ENCODE data around the gene IPO13.

DNA sequence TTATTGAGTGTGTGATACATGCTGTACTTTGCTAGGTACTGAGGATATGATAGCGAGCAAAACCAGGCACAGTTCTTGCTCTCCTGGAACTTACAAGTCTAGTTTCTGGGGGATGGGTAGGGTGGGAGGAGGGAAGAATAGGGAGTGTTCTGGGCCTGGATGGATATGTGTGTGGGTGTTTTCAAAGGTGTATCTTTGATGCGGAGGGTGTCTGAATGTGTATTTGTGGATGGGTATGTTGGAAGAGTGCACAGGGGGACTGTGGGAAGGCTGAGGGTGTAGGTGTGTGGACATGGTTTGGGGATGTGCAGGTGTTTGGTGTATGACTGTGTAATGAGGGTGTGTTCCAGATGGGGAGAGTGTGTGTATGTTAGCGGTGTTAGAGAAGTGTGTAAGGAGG, 18.6 kb downstream of the IPO13 start:
- TF ChIP-seq, protein P1, sequence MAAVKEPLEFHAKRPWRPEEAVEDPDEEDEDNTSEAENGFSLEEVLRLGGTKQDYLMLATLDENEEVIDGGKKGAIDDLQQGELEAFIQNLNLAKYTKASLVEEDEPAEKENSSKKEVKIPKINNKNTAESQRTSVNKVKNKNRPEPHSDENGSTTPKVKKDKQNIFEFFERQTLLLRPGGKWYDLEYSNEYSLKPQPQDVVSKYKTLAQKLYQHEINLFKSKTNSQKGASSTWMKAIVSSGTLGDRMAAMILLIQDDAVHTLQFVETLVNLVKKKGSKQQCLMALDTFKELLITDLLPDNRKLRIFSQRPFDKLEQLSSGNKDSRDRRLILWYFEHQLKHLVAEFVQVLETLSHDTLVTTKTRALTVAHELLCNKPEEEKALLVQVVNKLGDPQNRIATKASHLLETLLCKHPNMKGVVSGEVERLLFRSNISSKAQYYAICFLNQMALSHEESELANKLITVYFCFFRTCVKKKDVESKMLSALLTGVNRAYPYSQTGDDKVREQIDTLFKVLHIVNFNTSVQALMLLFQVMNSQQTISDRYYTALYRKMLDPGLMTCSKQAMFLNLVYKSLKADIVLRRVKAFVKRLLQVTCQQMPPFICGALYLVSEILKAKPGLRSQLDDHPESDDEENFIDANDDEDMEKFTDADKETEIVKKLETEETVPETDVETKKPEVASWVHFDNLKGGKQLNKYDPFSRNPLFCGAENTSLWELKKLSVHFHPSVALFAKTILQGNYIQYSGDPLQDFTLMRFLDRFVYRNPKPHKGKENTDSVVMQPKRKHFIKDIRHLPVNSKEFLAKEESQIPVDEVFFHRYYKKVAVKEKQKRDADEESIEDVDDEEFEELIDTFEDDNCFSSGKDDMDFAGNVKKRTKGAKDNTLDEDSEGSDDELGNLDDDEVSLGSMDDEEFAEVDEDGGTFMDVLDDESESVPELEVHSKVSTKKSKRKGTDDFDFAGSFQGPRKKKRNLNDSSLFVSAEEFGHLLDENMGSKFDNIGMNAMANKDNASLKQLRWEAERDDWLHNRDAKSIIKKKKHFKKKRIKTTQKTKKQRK (IDR thresholded peaks at IDR 0.05; ENCODE audit: low read depth, low read length), result no peak
- TF ChIP-seq KDM1A (IDR thresholded peaks at IDR 0.05; ENCODE audit: borderline replicate concordance), result no peak
- TF ChIP-seq, protein P2, sequence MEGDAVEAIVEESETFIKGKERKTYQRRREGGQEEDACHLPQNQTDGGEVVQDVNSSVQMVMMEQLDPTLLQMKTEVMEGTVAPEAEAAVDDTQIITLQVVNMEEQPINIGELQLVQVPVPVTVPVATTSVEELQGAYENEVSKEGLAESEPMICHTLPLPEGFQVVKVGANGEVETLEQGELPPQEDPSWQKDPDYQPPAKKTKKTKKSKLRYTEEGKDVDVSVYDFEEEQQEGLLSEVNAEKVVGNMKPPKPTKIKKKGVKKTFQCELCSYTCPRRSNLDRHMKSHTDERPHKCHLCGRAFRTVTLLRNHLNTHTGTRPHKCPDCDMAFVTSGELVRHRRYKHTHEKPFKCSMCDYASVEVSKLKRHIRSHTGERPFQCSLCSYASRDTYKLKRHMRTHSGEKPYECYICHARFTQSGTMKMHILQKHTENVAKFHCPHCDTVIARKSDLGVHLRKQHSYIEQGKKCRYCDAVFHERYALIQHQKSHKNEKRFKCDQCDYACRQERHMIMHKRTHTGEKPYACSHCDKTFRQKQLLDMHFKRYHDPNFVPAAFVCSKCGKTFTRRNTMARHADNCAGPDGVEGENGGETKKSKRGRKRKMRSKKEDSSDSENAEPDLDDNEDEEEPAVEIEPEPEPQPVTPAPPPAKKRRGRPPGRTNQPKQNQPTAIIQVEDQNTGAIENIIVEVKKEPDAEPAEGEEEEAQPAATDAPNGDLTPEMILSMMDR (IDR thresholded peaks at IDR 0.05 in 2 of 3, conservative IDR thresholded peaks at IDR 0.05 in 1 of 3; ENCODE audit: control insufficient read depth in 2 of 3, extremely low read depth in 1 of 3, insufficient read depth in 1 of 3, low read depth in 3 of 3, low read length in 3 of 3), result no peak
- no peak for TF ChIP-seq SPI1 (IDR thresholded peaks at IDR 0.05; ENCODE audit: borderline replicate concordance, insufficient read depth, low read depth, low read length)
- TF ChIP-seq CHD1 (IDR thresholded peaks at IDR 0.05; ENCODE audit: low read depth, low read length), result no peak
- TF ChIP-seq EZH2 (IDR thresholded peaks at IDR 0.05; ENCODE audit: borderline replicate concordance, control insufficient read depth, low read depth, low read length), result no peak
- no peak for TF ChIP-seq NRF1 (conservative IDR thresholded peaks at IDR 0.05; ENCODE audit: low read depth, low read length)
- TF ChIP-seq BHLHE40 (IDR thresholded peaks at IDR 0.05; ENCODE audit: borderline replicate concordance in 1 of 2, low read depth in 2 of 2, low read length in 1 of 2), result no peak

Data from GM12878 (cell line).